Stimulated activated CD8-positive, alpha-beta memory T cell treated with anti-CD3 and anti-CD28 coated beads, Interleukin-7, amount 100 ng/mL, for 24 hours (primary cell): ENCODE results near the gene TRMT61B.

Experiments used
- DNase-seq: peaks from one replicate; pipeline ENCODE4 v3.0.0-alpha.2; 2020; ENCODE audit warnings: low read depth

TRMT61B gene

GRCh38 chr2:28870146-28870891 is at the start of gene TRMT61B:
TRMT61B (minus strand) TSS chr2:28870309; CDS start chr2:28870277, 32 bp downstream.
- DNase-seq, result peak; percentile 97

- DNase-seq, result no peak
Observed at GRCh38 chr2:28915939-28916338, 45.8 kb upstream of the TRMT61B start.

GRCh38 chr2:28909655-28910353 is 39.7 kb upstream of the TRMT61B start:
- DNase-seq, result no peak

GRCh38 chr2:28908172-28908571 is 38.1 kb upstream of the TRMT61B start:
- DNase-seq, result no peak

- DNase-seq, result no peak
Observed at GRCh38 chr2:28906821-28907220, 36.7 kb upstream of the TRMT61B start.

- DNase-seq, result no peak
Observed at GRCh38 chr2:28906376-28906775, 36.3 kb upstream of the TRMT61B start.

- no peak for DNase-seq
Observed at GRCh38 chr2:28905533-28905932, 35.4 kb upstream of the TRMT61B start.

- no peak for DNase-seq
Observed at GRCh38 chr2:28904802-28905457, 34.8 kb upstream of the TRMT61B start.

GRCh38 chr2:28904295-28904694 is 34.2 kb upstream of the TRMT61B start:
- no peak for DNase-seq

- DNase-seq, result no peak
Observed at GRCh38 chr2:28902584-28902983, 32.5 kb upstream of the TRMT61B start.

GRCh38 chr2:28901841-28902240 is 31.7 kb upstream of the TRMT61B start:
- no peak for DNase-seq

- DNase-seq, result no peak
Observed at GRCh38 chr2:28901202-28901601, 31.1 kb upstream of the TRMT61B start.

- DNase-seq, result no peak
Observed at GRCh38 chr2:28898048-28898447, 27.9 kb upstream of the TRMT61B start.

- DNase-seq, result no peak
Observed at GRCh38 chr2:28896906-28897305, 26.8 kb upstream of the TRMT61B start.

GRCh38 chr2:28895189-28895893 is 25.2 kb upstream of the TRMT61B start:
- peak; percentile 13 for DNase-seq

GRCh38 chr2:28894470-28895188 is 24.5 kb upstream of the TRMT61B start, which contains the start of gene WDR43:
WDR43 (plus strand) TSS chr2:28894667; CDS start chr2:28894699, 32 bp downstream.
- peak; percentile 94 for DNase-seq

GRCh38 chr2:28893488-28893887 is 23.4 kb upstream of the TRMT61B start:
- no peak for DNase-seq

- no peak for DNase-seq
Observed at GRCh38 chr2:28880193-28880592, 10.1 kb upstream of the TRMT61B start.

GRCh38 chr2:28871620-28872019 is 1.5 kb upstream of the TRMT61B start:
- no peak for DNase-seq

- DNase-seq, result no peak
Observed at GRCh38 chr2:28869494-28870145, 489 bp downstream of the TRMT61B start.

- no peak for DNase-seq
Observed at GRCh38 chr2:28868611-28869010, 1.5 kb downstream of the TRMT61B start.
